ENCODE data around the gene NQO1.

Gene NQO1

GRCh38 chr16:69724414-69724873 is 1.9 kb downstream of the NQO1 start:
- H3K4me3 ChIP-seq (ENCODE audit: low read depth, low read length) = no peak overlapping the region
- H3K27ac ChIP-seq = no peak overlapping the region
- no peak for TF ChIP-seq CTCF (IDR thresholded peaks at IDR 0.05; ENCODE audit: low read depth, low read length)
- no peak for DNase-seq
- no peaks in the 10 kb centered on the region for H3K36me3 ChIP-seq
- H3K27me3 ChIP-seq (ENCODE audit: insufficient read depth, low read depth, severe bottlenecking) = no peaks in the 10 kb centered on the region
- no peaks in the 10 kb centered on the region for H3K9me3 ChIP-seq (ENCODE audit: severe bottlenecking)

GRCh38 chr16:69721441-69721957 is 4.9 kb downstream of the NQO1 start:
- no peak for DNase-seq
- H3K27me3 ChIP-seq (ENCODE audit: insufficient read depth, low read depth, severe bottlenecking) = no peaks in the 10 kb centered on the region

GRCh38 chr16:69720822-69721430 is 5.4 kb downstream of the NQO1 start:
- H3K4me3 ChIP-seq (ENCODE audit: low read depth, low read length) = no peak overlapping the region
- H3K27me3 ChIP-seq (ENCODE audit: insufficient read depth, low read depth, severe bottlenecking) = no peaks in the 10 kb centered on the region
- no peaks in the 10 kb centered on the region for H3K9me3 ChIP-seq (ENCODE audit: severe bottlenecking)
- DNase-seq = no peak
- no peak for TF ChIP-seq CTCF (IDR thresholded peaks at IDR 0.05; ENCODE audit: low read depth, low read length)
- H3K36me3 ChIP-seq = no peaks in the 10 kb centered on the region
- no peak overlapping the region for H3K27ac ChIP-seq

More at GRCh38 chr16:69721441-69721957, 4.9 kb downstream of the NQO1 start:
- no peaks in the 10 kb centered on the region for H3K9me3 ChIP-seq (ENCODE audit: severe bottlenecking)
- H3K4me3 ChIP-seq (ENCODE audit: low read depth, low read length) = no peak overlapping the region
- H3K36me3 ChIP-seq = no peaks in the 10 kb centered on the region
- no peak for TF ChIP-seq CTCF (IDR thresholded peaks at IDR 0.05; ENCODE audit: low read depth, low read length)
- H3K27ac ChIP-seq = no peak overlapping the region

GRCh38 chr16:69718111-69718764 is 8.1 kb downstream of the NQO1 start:
- H3K36me3 ChIP-seq = no peaks in the 10 kb centered on the region
- H3K9me3 ChIP-seq (ENCODE audit: severe bottlenecking) = no peaks in the 10 kb centered on the region
- H3K27me3 ChIP-seq (ENCODE audit: insufficient read depth, low read depth, severe bottlenecking) = no peaks in the 10 kb centered on the region
- no peak for TF ChIP-seq CTCF (IDR thresholded peaks at IDR 0.05; ENCODE audit: low read depth, low read length)
- no peak for DNase-seq
- no peak overlapping the region for H3K27ac ChIP-seq
- H3K4me3 ChIP-seq (ENCODE audit: low read depth, low read length) = no peak overlapping the region

GRCh38 chr16:69717066-69717465 is 9.3 kb downstream of the NQO1 start:
- no peak for DNase-seq
- H3K36me3 ChIP-seq = no peaks in the 10 kb centered on the region
- no peak for TF ChIP-seq CTCF (IDR thresholded peaks at IDR 0.05; ENCODE audit: low read depth, low read length)
- H3K4me3 ChIP-seq (ENCODE audit: low read depth, low read length) = no peak overlapping the region
- no peaks in the 10 kb centered on the region for H3K27me3 ChIP-seq (ENCODE audit: insufficient read depth, low read depth, severe bottlenecking)
- no peaks in the 10 kb centered on the region for H3K9me3 ChIP-seq (ENCODE audit: severe bottlenecking)
- H3K27ac ChIP-seq = no peak overlapping the region

All from WERI-Rb-1 (cell line).